GM21786 (cell line): Measurements from ENCODE around the gene TAF10.

Experiments used
- ATAC-seq: cut with Tn5 transposase; IDR thresholded peaks from one replicate; pipeline ENCODE4 v1.9.1; 2021; ENCODE audit not compliant: unreplicated experiment

Gene TAF10

GRCh38 chr11:6561288-6561687 lies 50.7 kb downstream of the TAF10 start:
- no peak for ATAC-seq
